ENCODE measurements around the gene RASA1. TPM values are rescaled to one million over a fixed set of nuclear protein-coding genes. Genes with fewer than 3 reads are reported as not detected.
A peak's percentile ranks its signal among the peaks of the same experiment; 100 is the strongest.

Gene RASA1
- total and polyA plus RNA-seq, 2 donors, result 21.8 to 29.6 TPM

GRCh38 chr5:87399720-87400119 lies 132.0 kb downstream of the RASA1 start:
- Histone ChIP-seq H3K27ac (ENCODE audit: low read depth in 1 of 2, low read length in 1 of 2) (no peak overlapping the region), H3K9me3 (ENCODE audit: control insufficient read depth in 2 of 2, insufficient read depth in 1 of 2, low read length in 1 of 2) (no peaks in the 10 kb centered on the region), H3K4me3 (ENCODE audit: low read length in 2 of 2) (no peak overlapping the region), H3K27me3 (ENCODE audit: control insufficient read depth in 2 of 2, insufficient read depth in 1 of 2, low read length in 1 of 2) (no peaks in the 10 kb centered on the region), H3K36me3 (ENCODE audit: control insufficient read depth in 2 of 2, insufficient read depth in 2 of 2, low read length in 1 of 2) (peaks cover 21 to 71% of the 10 kb centered on the region in 2 donors), H3K4me1 (ENCODE audit: control insufficient read depth in 2 of 2, insufficient read depth in 2 of 2, low read length in 2 of 2) (no peaks in the 10 kb centered on the region)
- 84% methylated on average over 2 of the region's 2 CpGs for WGBS
- no peak for DNase-seq (ENCODE audit: low read depth in 6 of 9, low spot score in 9 of 9)

GRCh38 chr5:87400305-87400899 lies 132.7 kb downstream of the RASA1 start:
- no peak overlapping the region for H3K27ac ChIP-seq (ENCODE audit: low read depth in 1 of 2, low read length in 1 of 2)
- no peak overlapping the region for H3K4me3 ChIP-seq (ENCODE audit: low read length in 2 of 2)
- no peaks in the 10 kb centered on the region for H3K9me3 ChIP-seq (ENCODE audit: control insufficient read depth in 2 of 2, insufficient read depth in 1 of 2, low read length in 1 of 2)
- H3K4me1 ChIP-seq (ENCODE audit: control insufficient read depth in 2 of 2, insufficient read depth in 2 of 2, low read length in 2 of 2), result no peaks in the 10 kb centered on the region
- 74% methylated on average over 4 of the region's 4 CpGs for WGBS
- DNase-seq (ENCODE audit: low read depth in 6 of 9, low spot score in 9 of 9), result peak in 8 of 9 donors; percentile 3 to 52 (median 19)
- H3K36me3 ChIP-seq (ENCODE audit: control insufficient read depth in 2 of 2, insufficient read depth in 2 of 2, low read length in 1 of 2), result peaks cover 21 to 72% of the 10 kb centered on the region in 2 donors
- H3K27me3 ChIP-seq (ENCODE audit: control insufficient read depth in 2 of 2, insufficient read depth in 1 of 2, low read length in 1 of 2), result no peaks in the 10 kb centered on the region

- H3K4me3 ChIP-seq (ENCODE audit: low read length in 2 of 2), result no peak overlapping the region
- peaks cover 29 to 75% of the 10 kb centered on the region in 2 donors for H3K36me3 ChIP-seq (ENCODE audit: control insufficient read depth in 2 of 2, insufficient read depth in 2 of 2, low read length in 1 of 2)
- no peaks in the 10 kb centered on the region for H3K27me3 ChIP-seq (ENCODE audit: control insufficient read depth in 2 of 2, insufficient read depth in 1 of 2, low read length in 1 of 2)
These were observed 133.9 kb downstream of the RASA1 start for GRCh38 chr5:87401626-87402025.

GRCh38 chr5:87403409-87403808 lies 135.7 kb downstream of the RASA1 start:
- Histone ChIP-seq H3K4me1 (ENCODE audit: control insufficient read depth in 2 of 2, insufficient read depth in 2 of 2, low read length in 2 of 2) (no peaks in the 10 kb centered on the region), H3K27ac (ENCODE audit: low read depth in 1 of 2, low read length in 1 of 2) (no peak overlapping the region), H3K4me3 (ENCODE audit: low read length in 2 of 2) (no peak overlapping the region), H3K36me3 (ENCODE audit: control insufficient read depth in 2 of 2, insufficient read depth in 2 of 2, low read length in 1 of 2) (peaks cover 30 to 75% of the 10 kb centered on the region in 2 donors), H3K9me3 (ENCODE audit: control insufficient read depth in 2 of 2, insufficient read depth in 1 of 2, low read length in 1 of 2) (no peaks in the 10 kb centered on the region), H3K27me3 (ENCODE audit: control insufficient read depth in 2 of 2, insufficient read depth in 1 of 2, low read length in 1 of 2) (no peaks in the 10 kb centered on the region)
- no peak for DNase-seq (ENCODE audit: low read depth in 6 of 9, low spot score in 9 of 9)
- WGBS, result 98% methylated on average over 3 of the region's 3 CpGs

More at GRCh38 chr5:87401626-87402025, 133.9 kb downstream of the RASA1 start:
- no peaks in the 10 kb centered on the region for H3K4me1 ChIP-seq (ENCODE audit: control insufficient read depth in 2 of 2, insufficient read depth in 2 of 2, low read length in 2 of 2)
- no peak for DNase-seq (ENCODE audit: low read depth in 6 of 9, low spot score in 9 of 9)
- no peak overlapping the region for H3K27ac ChIP-seq (ENCODE audit: low read depth in 1 of 2, low read length in 1 of 2)
- no peaks in the 10 kb centered on the region for H3K9me3 ChIP-seq (ENCODE audit: control insufficient read depth in 2 of 2, insufficient read depth in 1 of 2, low read length in 1 of 2)

GRCh38 chr5:87403899-87404298 lies 136.2 kb downstream of the RASA1 start:
- 97% methylated on average over 3 of the region's 3 CpGs for WGBS
- peaks cover 29 to 75% of the 10 kb centered on the region in 2 donors for H3K36me3 ChIP-seq (ENCODE audit: control insufficient read depth in 2 of 2, insufficient read depth in 2 of 2, low read length in 1 of 2)
- H3K27me3 ChIP-seq (ENCODE audit: control insufficient read depth in 2 of 2, insufficient read depth in 1 of 2, low read length in 1 of 2), result no peaks in the 10 kb centered on the region
- no peak for DNase-seq (ENCODE audit: low read depth in 6 of 9, low spot score in 9 of 9)
- no peaks in the 10 kb centered on the region for H3K4me1 ChIP-seq (ENCODE audit: control insufficient read depth in 2 of 2, insufficient read depth in 2 of 2, low read length in 2 of 2)
- no peak overlapping the region for H3K27ac ChIP-seq (ENCODE audit: low read depth in 1 of 2, low read length in 1 of 2)
- no peaks in the 10 kb centered on the region for H3K9me3 ChIP-seq (ENCODE audit: control insufficient read depth in 2 of 2, insufficient read depth in 1 of 2, low read length in 1 of 2)
- no peak overlapping the region for H3K4me3 ChIP-seq (ENCODE audit: low read length in 2 of 2)

GRCh38 chr5:87404359-87404758 lies 136.7 kb downstream of the RASA1 start:
- Histone ChIP-seq H3K27me3 (ENCODE audit: control insufficient read depth in 2 of 2, insufficient read depth in 1 of 2, low read length in 1 of 2) (no peaks in the 10 kb centered on the region), H3K27ac (ENCODE audit: low read depth in 1 of 2, low read length in 1 of 2) (no peak overlapping the region), H3K36me3 (ENCODE audit: control insufficient read depth in 2 of 2, insufficient read depth in 2 of 2, low read length in 1 of 2) (peaks cover 24 to 73% of the 10 kb centered on the region in 2 donors), H3K4me1 (ENCODE audit: control insufficient read depth in 2 of 2, insufficient read depth in 2 of 2, low read length in 2 of 2) (no peaks in the 10 kb centered on the region), H3K4me3 (ENCODE audit: low read length in 2 of 2) (no peak overlapping the region), H3K9me3 (ENCODE audit: control insufficient read depth in 2 of 2, insufficient read depth in 1 of 2, low read length in 1 of 2) (no peaks in the 10 kb centered on the region)
- no peak for DNase-seq (ENCODE audit: low read depth in 6 of 9, low spot score in 9 of 9)
- 97% methylated on average over 2 of the region's 2 CpGs for WGBS

GRCh38 chr5:87405472-87406155 lies 137.9 kb downstream of the RASA1 start:
- Histone ChIP-seq H3K4me1 (ENCODE audit: control insufficient read depth in 2 of 2, insufficient read depth in 2 of 2, low read length in 2 of 2) (no peaks in the 10 kb centered on the region), H3K9me3 (ENCODE audit: control insufficient read depth in 2 of 2, insufficient read depth in 1 of 2, low read length in 1 of 2) (no peaks in the 10 kb centered on the region), H3K4me3 (ENCODE audit: low read length in 2 of 2) (no peak overlapping the region), H3K27ac (ENCODE audit: low read depth in 1 of 2, low read length in 1 of 2) (no peak overlapping the region), H3K36me3 (ENCODE audit: control insufficient read depth in 2 of 2, insufficient read depth in 2 of 2, low read length in 1 of 2) (peaks cover 24 to 75% of the 10 kb centered on the region in 2 donors), H3K27me3 (ENCODE audit: control insufficient read depth in 2 of 2, insufficient read depth in 1 of 2, low read length in 1 of 2) (no peaks in the 10 kb centered on the region)
- WGBS, result 97% methylated on average over 2 of the region's 2 CpGs
- DNase-seq (ENCODE audit: low read depth in 6 of 9, low spot score in 9 of 9), result no peak

GRCh38 chr5:87408204-87408603 lies 140.5 kb downstream of the RASA1 start:
- Histone ChIP-seq H3K27ac (ENCODE audit: low read depth in 1 of 2, low read length in 1 of 2) (no peak overlapping the region), H3K27me3 (ENCODE audit: control insufficient read depth in 2 of 2, insufficient read depth in 1 of 2, low read length in 1 of 2) (no peaks in the 10 kb centered on the region), H3K4me3 (ENCODE audit: low read length in 2 of 2) (no peak overlapping the region), H3K9me3 (ENCODE audit: control insufficient read depth in 2 of 2, insufficient read depth in 1 of 2, low read length in 1 of 2) (no peaks in the 10 kb centered on the region), H3K4me1 (ENCODE audit: control insufficient read depth in 2 of 2, insufficient read depth in 2 of 2, low read length in 2 of 2) (peaks cover 0 to 2% of the 10 kb centered on the region in 2 donors), H3K36me3 (ENCODE audit: control insufficient read depth in 2 of 2, insufficient read depth in 2 of 2, low read length in 1 of 2) (peaks cover 20 to 69% of the 10 kb centered on the region in 2 donors)
- no peak for DNase-seq (ENCODE audit: low read depth in 6 of 9, low spot score in 9 of 9)
- 92% methylated on average over 2 of the region's 2 CpGs for WGBS

- Histone ChIP-seq H3K27me3 (ENCODE audit: control insufficient read depth in 2 of 2, insufficient read depth in 1 of 2, low read length in 1 of 2) (no peaks in the 10 kb centered on the region), H3K9me3 (ENCODE audit: control insufficient read depth in 2 of 2, insufficient read depth in 1 of 2, low read length in 1 of 2) (no peaks in the 10 kb centered on the region), H3K36me3 (ENCODE audit: control insufficient read depth in 2 of 2, insufficient read depth in 2 of 2, low read length in 1 of 2) (peaks cover 11 to 47% of the 10 kb centered on the region in 2 donors), H3K27ac (ENCODE audit: low read depth in 1 of 2, low read length in 1 of 2) (no peak overlapping the region), H3K4me3 (ENCODE audit: low read length in 2 of 2) (no peak overlapping the region), H3K4me1 (ENCODE audit: control insufficient read depth in 2 of 2, insufficient read depth in 2 of 2, low read length in 2 of 2) (peaks cover 0 to 4% of the 10 kb centered on the region in 2 donors)
- DNase-seq (ENCODE audit: low read depth in 6 of 9, low spot score in 9 of 9), result no peak
- WGBS, result 97% methylated on average over 1 of the region's 1 CpG
These were observed 143.2 kb downstream of the RASA1 start for GRCh38 chr5:87410931-87411330.

Data from thymus (tissue), 11 donors.